OCI-LY3 (cell line): ENCODE data around the gene CNP.

Experiments used
- EZH2phosphoT487 ChIP-seq: fragments of 200-600 bp; shearing (Covaris generic); IDR thresholded peaks from 2 replicates; pipeline ENCODE4 v1.6.1; 2018; ENCODE audit warnings: antibody characterized with exemption, mixed run types, low read depth
- TF ChIP-seq, protein P1 (sequence below): fragments of 200-600, 300-600 bp; sonication (generic); IDR thresholded peaks from 2 replicates; pipeline ENCODE4 v1.5.1; 2014; ENCODE audit warnings: antibody characterized with exemption, low read length, low read depth

DNA sequence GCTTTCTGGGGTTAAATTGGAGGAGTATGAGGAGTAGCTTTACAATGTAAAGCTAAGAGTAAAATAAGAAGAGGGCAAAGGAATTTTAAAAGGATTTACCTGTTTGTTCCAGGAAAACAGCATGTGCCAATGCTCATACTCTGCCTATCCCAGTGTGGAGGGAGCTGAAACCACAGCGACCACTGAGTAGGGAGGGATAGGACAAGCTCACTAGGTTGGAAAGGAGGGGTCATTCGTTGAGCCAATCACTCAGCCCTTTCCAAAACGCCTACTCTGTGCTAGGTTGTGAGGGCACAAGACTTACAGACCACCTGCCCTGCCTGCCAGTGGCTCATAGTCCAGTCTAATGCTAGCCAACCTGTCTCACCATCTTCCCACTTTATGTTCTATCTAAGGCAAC, 51.7 kb downstream of the CNP start:
- TF ChIP-seq, protein P1, sequence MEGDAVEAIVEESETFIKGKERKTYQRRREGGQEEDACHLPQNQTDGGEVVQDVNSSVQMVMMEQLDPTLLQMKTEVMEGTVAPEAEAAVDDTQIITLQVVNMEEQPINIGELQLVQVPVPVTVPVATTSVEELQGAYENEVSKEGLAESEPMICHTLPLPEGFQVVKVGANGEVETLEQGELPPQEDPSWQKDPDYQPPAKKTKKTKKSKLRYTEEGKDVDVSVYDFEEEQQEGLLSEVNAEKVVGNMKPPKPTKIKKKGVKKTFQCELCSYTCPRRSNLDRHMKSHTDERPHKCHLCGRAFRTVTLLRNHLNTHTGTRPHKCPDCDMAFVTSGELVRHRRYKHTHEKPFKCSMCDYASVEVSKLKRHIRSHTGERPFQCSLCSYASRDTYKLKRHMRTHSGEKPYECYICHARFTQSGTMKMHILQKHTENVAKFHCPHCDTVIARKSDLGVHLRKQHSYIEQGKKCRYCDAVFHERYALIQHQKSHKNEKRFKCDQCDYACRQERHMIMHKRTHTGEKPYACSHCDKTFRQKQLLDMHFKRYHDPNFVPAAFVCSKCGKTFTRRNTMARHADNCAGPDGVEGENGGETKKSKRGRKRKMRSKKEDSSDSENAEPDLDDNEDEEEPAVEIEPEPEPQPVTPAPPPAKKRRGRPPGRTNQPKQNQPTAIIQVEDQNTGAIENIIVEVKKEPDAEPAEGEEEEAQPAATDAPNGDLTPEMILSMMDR: no peak
- no peak for TF ChIP-seq EZH2phosphoT487
